HG02763 (cell line): ENCODE results near the gene NRXN3.

Experiments used
- ATAC-seq: cut with Tn5 transposase; IDR thresholded peaks from one replicate; pipeline ENCODE4 v1.9.1; 2021; ENCODE audit warnings: mild to moderate bottlenecking, moderate library complexity; ENCODE audit not compliant: unreplicated experiment

Gene NRXN3

DNA sequence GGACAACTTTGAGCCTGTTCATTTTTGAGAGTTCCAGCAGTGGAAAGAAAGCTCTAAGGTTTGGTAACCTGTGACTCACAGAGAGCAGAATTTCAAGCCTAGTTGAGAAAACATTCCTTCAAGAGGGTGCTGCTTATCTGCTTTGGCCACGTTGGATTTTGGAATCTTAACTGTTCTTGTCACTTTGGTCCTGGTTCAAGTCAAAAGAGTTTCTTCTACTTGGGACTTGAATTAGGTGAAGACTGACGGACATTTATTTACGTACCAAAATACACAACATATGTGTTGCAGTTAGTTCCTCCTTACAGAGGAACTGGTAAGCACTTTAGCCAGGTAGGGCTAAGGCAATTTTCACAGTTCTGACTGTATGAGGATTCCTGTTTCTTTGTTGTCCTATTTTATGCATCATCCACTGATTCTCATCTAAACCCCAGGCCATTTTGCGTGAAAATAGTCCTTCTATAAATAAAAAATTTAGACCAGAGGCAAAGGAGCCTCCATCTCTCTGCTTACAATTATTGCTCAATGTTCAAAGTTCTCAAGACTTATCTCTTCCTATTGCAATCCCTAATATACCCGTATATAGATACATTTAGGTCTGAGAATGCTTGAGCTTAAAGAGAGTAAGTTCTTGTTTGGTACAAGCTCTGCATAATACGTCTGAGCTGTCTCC, 1460.3 kb downstream of the NRXN3 start:
- no peak for ATAC-seq

DNA sequence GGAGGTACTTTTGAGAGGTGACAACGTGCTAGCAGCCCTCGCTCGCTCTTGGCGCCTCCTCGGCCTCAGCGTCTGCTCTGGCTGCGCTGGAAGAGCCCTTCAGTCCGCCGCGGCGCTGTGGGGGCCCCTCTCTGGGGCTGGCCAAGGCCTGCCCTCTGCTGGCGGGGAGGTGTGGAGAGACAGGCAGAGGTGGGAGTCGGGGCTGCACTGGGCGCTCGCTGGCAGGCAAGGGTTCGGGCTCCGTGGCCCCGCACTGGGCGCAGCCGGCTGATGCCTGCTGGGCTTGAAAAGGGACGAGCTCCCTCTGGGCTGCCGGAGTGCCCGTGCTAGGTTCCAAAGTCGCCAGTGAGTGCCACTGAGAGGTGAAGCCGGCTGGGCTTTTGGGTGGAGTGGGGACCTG, 1461.1 kb downstream of the NRXN3 start:
- ATAC-seq, result no peak

DNA sequence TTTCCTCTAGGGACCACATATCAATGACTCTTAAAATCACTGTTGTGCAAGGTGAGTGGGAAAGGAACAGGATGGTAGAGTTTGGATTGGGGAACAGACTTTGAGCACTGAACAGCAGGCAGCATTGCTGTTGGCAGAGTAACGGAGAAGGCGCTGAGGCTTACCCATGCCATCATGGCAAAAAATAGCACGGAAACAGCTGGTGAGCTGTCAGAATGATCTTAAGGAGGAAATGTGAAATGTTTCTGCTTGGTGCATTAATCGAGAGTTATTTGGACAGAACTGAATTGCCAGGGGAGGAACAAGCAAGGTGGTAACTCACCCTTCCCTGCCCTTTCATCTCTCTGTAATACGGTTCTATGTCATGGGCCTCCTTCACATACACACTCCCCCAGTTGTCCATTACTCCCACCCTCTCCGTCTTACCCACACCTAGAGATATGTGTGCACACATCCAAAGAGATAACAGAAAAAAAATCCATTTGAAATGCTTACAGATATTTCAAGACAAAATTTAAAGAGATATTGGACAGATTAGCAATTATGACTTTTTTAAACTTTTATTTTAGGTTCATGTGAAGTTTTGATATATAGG, 1468.6 kb downstream of the NRXN3 start:
- no peak for ATAC-seq

DNA sequence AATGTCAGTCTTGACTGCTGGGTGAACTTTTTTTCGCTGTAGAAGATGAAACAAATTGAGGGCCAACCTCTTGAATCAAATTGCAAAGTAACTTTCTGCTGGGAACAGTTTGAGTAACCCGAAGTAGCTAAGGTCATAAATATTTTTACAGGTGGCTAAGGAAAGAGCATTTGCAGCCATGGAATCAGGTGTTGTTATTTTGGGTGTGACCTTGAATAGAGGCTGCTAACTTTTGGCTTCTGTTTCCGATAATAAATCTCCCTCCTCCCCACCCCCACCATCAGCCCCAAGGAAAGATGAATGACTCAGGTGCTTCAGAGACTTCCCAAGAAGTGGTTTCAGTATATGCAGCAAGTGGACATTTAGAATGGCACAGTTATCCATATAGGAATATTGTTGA, 1469.4 kb downstream of the NRXN3 start:
- no peak for ATAC-seq

DNA sequence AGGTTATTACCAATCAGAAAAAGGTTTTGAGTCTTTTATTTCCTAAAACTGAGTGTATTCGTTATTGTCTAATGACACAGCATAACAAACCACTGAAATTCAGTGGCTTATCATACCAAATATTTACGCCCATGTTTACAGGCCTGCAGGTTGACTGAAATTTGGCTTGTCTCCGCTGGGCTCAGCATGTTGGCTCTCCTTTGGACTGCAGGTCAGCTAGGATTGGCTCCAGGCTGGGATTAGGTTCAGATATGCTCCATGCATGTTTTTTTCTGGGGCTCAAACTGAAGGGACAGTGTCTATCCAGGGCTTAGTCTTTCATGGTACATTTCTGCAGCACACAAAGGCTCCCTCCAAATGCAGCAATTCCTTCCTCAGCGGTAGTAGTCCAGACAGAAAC, 1471.2 kb downstream of the NRXN3 start:
- no peak for ATAC-seq

DNA sequence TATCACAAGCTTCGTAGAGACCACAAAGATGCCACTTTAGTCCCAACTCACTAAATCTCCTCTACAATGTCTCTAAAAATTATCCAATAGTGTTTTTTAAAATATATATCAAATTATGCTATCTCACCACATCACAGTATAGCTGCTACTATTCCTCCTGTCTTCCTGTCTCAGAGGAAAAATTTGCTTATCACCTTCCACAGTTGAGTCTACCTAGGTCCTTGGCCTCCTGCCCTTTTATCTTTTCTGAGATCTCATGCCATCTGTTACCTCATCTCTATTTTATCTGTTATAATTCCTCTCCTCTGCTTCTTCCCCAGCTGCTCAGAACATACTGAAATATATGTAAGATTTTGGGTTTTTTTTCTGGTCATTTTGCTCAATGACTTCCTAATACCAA, 1473.0 kb downstream of the NRXN3 start:
- ATAC-seq, result no peak

DNA sequence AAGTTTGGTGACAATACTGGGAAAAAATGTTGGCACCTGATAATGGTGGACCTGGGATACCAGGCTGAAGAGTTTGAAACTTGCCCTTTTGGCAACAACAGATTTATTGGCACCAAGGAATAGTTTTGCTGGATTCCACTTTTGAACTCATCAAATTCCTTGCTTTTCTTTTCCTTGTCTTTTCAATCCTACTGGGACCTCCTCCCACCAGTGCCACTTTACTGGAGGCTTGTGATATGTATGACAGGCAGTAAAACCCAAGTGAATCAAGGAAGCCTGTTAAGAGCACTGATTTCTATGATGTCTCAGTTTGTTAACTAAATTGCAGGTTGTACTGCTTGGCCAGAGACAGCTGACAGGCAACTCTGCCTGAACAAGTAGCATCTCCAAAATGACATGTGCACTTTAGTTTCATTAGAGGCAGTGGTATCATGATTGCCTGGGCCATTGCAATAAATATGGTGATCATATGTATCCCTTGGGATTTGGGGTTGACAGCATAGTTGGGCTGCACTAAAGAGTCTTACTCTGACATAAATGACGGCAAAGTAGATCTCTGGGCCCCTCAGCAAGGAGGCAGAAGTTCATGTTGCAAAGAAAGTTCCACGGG, 1475.7 kb downstream of the NRXN3 start:
- no peak for ATAC-seq

DNA sequence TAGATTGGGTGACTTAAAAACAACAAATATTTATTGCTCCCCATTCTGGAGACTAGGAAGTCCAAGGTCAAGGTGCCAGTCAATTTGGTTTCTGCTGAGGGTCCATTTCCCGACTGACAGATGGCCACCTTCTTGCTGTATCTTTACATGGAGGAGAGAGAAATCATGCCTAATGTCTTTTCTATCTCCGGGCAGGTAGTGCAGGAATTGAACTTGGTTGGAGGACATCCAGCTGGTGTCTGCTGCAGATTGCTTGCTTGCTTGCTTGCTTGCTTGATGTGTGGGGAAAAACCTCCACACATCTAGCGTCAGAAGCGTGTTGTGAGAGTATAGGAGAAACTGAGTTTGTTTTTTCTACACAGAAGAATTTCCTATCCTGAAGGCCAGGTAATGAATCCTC, 1479.7 kb downstream of the NRXN3 start:
- no peak for ATAC-seq

DNA sequence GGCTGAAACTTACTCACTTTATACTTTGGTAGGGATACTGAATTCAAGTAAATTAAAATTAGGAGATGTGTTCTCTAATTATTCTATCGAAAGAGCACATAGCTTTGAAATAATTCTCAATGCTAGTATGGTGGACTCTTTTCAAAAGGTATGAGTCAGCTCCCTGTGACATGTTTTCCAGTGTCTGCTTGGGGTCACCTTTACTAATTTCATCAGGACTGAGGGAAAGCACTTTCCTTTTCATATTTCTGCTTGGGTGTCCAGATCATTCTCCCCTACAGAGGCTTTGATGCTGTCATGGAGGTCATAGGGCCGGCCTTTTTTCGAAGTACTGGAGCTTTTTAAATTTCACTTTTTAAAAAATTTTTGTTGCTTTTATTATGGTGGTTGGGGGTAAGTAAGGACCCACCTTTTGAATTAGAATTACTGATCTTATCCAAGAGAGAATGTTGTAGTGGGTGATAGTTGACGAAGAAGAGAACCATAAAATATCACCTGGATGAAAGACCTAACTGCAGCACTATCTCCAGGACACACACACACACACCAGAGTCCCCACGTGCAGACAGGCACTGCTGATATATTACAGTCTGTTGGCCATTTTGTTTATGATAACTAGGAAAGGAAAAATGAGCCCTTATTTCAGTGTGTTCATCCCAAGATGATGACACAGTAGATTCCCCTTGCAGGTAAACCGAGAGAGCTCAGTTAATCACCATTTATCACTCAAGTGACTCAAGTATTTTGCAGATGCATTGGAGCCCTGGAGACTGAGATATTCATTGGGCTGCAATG, 1482.5 kb downstream of the NRXN3 start:
- ATAC-seq, result no peak

DNA sequence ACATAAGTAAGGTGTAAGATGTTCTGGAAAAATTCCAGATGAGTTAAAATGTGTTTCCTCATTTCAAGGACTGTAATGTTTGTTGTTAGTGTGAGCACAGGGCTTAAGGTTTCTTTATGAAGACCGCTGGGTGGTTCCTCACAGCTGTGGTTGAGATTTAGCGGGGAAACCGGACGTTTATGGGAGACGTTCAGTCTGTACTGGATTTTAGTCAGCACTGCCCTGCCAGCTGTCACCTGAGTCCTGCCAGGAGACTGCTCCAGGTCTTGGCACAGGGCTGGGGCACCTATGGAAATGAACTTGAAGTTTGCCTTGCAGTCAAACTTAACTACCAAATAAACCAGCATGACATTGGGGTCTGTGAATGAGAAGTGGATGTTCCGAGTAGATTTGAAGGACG, 1485.9 kb downstream of the NRXN3 start:
- no peak for ATAC-seq

DNA sequence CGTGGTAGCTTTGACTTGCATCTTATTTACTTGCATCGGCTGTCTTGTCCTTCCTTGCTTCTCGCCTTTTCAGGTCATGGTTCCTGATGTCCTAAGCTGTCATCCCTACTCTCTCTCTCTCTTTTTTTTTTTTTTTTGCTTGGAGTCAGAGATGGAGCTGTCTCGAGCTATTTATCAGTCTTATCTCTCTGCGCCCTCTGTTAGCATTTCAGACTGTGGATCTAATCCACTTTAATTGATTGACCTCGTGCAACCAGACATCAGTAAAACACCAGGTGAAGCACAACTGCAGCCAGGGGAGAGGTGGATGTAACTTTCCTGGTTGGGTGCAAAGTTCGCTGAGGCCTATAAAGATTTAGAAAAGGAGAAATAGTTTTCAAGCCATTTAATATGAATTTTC, 1486.3 kb downstream of the NRXN3 start:
- ATAC-seq, result no peak

DNA sequence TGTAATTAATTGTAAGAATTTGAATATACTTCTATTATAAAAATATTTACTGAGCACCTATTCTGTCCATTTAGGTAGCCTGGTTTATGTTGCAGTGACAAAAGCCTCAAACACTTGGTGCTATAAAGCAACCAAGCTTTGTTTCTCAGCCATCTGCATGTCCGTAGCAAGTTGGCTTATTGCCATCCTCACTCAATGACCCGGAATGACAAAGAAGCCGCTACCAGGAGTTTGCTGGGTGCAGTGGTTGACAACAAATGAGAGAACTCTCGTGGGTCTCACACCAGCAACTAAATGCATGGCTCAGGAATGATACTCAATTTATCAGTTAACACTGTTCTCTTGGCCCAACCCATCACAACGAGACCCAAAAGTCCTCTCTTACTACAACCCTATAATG, 1488.0 kb downstream of the NRXN3 start:
- ATAC-seq, result no peak

DNA sequence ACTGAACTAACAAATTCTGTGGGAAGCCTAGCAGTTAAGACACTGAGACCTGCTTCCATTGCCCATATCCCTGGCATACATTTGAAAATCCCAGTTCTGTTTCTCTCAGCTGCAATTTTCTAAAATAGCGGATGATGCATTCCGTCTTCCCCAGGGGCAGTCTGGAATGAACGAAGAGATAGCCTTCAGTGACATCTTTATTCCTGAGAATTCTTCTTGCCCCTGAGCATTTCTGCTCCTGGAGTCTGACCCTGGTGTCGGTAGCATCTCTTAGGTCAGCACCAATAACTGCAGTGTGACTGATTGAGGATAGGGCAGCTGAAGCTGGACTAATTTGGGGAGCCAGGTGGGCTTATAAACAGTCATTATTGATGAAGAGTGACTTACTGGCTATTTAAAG, 1488.6 kb downstream of the NRXN3 start:
- no peak for ATAC-seq

DNA sequence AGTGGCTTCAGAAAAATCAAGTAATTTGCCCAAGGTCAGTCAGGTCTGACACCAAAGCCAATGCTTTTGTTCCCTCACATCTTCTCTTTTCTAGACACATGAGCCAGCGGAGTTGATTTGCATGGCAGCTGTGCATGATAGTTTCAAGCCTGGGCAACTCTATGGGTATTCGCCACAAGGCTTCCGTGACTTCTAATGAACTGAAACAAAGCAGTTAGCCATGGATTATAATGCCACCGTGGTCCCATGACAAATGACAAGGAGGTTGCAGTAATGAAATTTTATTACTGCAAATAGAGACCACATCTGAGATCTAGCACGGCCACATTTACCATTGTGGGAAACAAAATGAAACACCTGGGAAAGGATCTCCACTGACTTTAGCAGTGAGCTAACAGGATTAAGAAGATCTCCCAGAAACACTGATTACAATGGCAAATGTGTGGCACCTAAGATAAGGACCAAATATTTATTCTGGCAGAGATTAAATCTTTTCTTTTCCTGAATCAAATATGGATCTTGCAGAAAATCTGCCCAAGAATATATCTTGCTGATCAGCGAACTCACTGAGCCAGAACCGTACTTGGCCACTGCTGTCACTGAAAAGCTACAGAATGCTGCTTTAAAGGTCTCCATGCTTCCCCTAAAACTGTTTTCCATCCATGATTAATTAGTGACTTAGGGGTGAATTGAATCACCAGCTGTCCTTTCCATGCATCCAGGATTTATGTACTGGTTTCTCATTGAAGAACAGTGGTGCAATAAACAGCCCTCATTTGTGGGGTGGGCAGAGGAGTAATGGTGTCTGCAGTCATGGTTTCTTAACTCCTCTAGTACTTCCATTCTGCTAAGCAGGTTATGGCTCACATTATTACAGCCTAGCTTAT, 1490.1 kb downstream of the NRXN3 start:
- no peak for ATAC-seq

DNA sequence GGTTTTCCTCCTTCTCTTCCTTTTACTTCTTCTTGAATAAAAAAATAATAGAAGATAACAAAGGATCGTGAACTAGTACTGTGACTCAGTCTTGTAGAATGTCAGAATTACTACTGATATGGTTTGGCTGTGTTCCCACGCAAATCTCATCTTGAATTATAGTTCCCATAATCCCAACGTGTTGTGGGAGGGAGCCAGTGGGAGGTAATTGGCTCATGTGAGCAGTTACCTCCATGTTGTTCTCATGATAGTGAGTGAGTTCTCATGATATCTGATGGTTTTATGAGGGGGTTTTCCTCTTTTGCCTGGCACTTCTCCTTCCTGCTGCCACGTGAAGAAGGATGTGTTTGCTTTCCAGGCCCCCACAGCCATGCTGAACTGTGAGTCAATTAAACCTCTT, 1491.6 kb downstream of the NRXN3 start:
- no peak for ATAC-seq

DNA sequence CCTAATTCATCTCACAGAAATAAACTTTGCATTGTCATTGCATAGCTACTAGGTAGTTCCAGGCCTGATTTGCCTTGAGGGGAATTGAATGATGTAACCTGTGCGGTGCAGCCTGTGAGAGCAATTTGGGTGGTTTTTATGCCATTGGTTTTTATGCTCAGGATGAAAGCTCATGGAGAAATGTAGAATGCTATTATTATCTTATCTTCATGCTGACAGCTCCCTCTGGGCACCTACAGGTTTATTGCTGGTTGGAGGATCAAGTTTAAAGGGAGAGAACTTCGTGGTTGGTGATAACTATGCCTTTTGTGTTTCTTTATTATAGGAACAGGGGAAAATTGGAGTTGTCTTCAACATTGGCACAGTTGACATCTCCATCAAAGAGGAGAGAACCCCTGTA, 1493.3 kb downstream of the NRXN3 start:
- ATAC-seq, result no peak

DNA sequence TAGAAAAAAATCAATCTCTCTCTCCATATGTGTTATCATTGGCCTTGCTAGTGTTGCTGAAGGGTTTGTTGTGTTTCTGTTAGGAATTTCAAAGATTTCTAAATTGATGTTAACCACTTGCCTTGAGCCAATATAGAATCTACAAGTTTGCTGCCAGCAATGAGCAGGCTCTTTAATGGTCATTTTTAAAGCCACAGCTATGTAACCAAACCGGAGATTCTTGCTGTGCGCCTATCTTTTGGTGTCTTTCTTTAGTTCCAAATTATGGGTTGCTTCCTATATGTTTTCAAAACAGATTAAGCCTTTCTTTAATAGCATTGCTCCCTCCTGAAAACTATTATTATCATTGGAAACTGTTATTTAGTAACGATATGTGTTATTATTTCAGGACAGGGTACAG, 1495.4 kb downstream of the NRXN3 start:
- ATAC-seq, result no peak

DNA sequence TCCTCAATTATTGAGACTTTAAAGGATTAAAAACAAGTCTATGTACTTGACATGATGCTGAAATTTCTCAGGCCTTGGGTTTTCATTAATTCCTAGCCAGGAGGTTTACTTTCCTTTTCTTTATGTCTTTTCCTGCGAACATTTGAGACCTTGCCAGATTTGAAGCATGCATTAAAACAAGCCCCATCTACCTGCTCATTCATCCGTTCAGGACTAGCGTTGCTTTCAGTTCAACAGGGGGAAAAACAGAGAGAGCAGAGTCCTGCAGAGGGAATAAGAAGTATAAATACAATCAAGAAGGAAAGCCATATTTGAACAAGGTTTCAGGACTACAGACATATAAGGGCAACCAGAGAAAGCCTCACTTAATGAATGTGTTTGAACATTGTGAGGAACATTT, 1498.8 kb downstream of the NRXN3 start:
- no peak for ATAC-seq

DNA sequence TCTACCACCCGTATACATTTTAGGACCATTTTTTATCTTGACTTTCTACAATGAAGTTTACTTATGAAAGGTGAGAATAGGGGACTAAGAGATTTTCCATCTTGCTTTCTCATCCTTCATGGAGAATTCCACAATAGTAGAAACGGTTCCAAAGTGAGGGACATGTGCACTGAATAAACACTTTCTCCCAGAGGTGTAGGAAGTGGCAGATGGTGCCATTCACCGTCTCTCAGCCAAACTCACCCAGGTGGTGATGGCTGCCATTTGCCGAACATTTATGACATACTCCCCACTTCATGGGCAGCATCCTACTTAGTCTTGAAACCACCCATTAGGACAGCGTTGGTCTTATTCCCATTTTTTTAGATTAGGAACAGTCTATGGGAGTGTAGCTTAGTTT, 1500.6 kb downstream of the NRXN3 start:
- no peak for ATAC-seq

DNA sequence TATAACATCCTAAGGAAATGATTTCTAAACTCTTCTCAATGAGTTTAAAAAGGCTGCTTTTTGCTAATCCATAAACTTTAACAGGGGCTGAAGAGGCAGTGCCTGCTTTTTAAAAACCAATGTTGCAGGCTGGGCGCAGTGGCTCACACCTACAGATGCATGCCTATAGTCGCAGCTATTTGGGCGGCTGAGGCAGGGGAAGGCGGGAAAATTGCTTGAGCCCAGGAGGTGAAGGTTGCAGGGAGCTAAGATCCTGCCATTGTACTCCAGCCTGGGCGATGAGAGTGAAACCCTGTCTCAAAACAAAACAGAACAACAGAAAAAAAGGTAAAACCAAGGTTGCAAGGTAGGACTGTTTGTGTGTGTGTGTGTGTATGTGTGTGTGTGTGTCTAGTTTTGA, 1509.9 kb downstream of the NRXN3 start:
- no peak for ATAC-seq

DNA sequence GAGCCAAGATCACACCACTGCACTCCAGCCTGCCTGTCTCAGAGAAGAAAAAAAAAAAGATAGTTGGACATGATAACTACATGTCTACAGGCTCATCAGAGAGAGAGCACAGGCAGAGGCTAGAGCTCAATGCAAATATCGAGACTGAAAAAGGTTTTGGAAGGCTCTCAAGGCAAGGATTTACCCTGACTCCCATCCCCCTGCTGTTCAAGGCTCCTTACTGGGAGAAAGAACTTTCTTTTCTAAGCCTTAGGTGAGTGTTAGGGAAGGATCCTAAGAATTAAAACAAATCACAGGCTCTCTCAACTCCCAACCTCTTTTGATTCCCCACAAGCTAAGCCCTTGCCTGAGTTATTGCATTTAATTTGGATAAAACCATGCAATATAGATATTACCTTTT, 1516.0 kb downstream of the NRXN3 start:
- no peak for ATAC-seq
